GM12878 (cell line): Measurements from ENCODE around the gene FBXO42. TPM values are rescaled to one million over a fixed set of nuclear protein-coding genes. Genes with fewer than 3 reads are reported as not detected.

Source experiments
- ATAC-seq: fragments of 200-7000 bp; cut with Tn5 transposase; 3 replicates; pipeline ENCODE4 v1.9.1; 2020; ENCODE audit warnings: mild to moderate bottlenecking, moderate library complexity
- BruUV-seq: library from RNA; stranded (reverse); fragments of 400-500 nt; replicated peaks from 2 replicates; lab custom pipeline; 2021; lab: Mats Ljungman, UMichigan
- CTCF ChIA-PET: fragments of 300-600 bp; sonication (Branson Sonifier 250); formaldehyde crosslinking; extraction: SDS; loops from one replicate; lab custom pipeline; 2021; ENCODE audit warnings: inconsistent platforms; lab: Yijun Ruan, JAX
- POLR2A ChIA-PET: fragments of 350-600 bp; formaldehyde crosslinking; extraction: SDS; loops from one replicate; lab custom pipeline; 2021; ENCODE audit warnings: inconsistent platforms; lab: Charles Lee
- RAD21 ChIA-PET: fragments of 300-600 bp; sonication (Branson Sonifier 250); formaldehyde crosslinking; loops from one replicate; lab custom pipeline; 2023; ENCODE audit warnings: antibody characterized with exemption; ENCODE audit not compliant: unreplicated experiment; lab: Charles Lee
- SMC1A ChIA-PET: fragments of 300-600 bp; sonication (Branson Sonifier 250); formaldehyde crosslinking; loops from one replicate; lab custom pipeline; 2023; ENCODE audit not compliant: unreplicated experiment, uncharacterized antibody; lab: Charles Lee
- DNase-seq: peaks from one replicate; pipeline ENCODE4 v3.0.0-alpha.2; 2011; ENCODE audit warnings: low read depth, low spot score
- FAIRE-seq: peaks from 3 replicates; lab custom pipeline; 2011; peaks lifted over from hg19 to GRCh38; lab: Jason Lieb, UNC
- H2AFZ ChIP-seq: 2 replicates; pipeline ENCODE4 v1.6.0; 2011; ENCODE audit warnings: low read depth, low read length, control low read depth; ENCODE audit not compliant: control insufficient read depth
- H3K27ac ChIP-seq: 2 replicates; pipeline ENCODE4 v1.5.1; 2011; ENCODE audit warnings: control low read depth; ENCODE audit not compliant: control insufficient read depth, insufficient read depth
- H3K27me3 ChIP-seq, 2 experiments: replicated peaks in 1 of 2; 2 replicates each; pipeline versions ENCODE4 v1.6.0 to v1.6.1; 2011; ENCODE audit warnings: low read length in 1 of 2; ENCODE audit not compliant: control insufficient read depth in 2 of 2, insufficient read depth in 2 of 2
- H3K36me3 ChIP-seq, 2 experiments: 2 replicates each; pipeline ENCODE4 v1.5.1; 2011; ENCODE audit warnings: low read length in 1 of 2; ENCODE audit not compliant: control insufficient read depth in 2 of 2, insufficient read depth in 2 of 2
- H3K4me1 ChIP-seq: 2 replicates; pipeline ENCODE4 v1.6.1; 2011; ENCODE audit warnings: mild to moderate bottlenecking, low read length, moderate library complexity, mixed read lengths; ENCODE audit not compliant: control insufficient read depth, insufficient read depth
- H3K4me2 ChIP-seq: 2 replicates; pipeline ENCODE4 v1.6.0; 2011; ENCODE audit warnings: control low read depth; ENCODE audit not compliant: control insufficient read depth, insufficient read depth
- H3K4me3 ChIP-seq: fragments of 200-600 bp; sonication (generic); 2 replicates; pipeline ENCODE4 v1.5.1; 2016
- H3K79me2 ChIP-seq: 2 replicates; pipeline ENCODE4 v1.6.0; 2011; ENCODE audit warnings: low read length; ENCODE audit not compliant: control insufficient read depth, insufficient read depth
- H3K9ac ChIP-seq: 2 replicates; pipeline ENCODE4 v1.8.0; 2011; ENCODE audit warnings: low read length, control low read depth, mixed read lengths; ENCODE audit not compliant: control insufficient read depth, insufficient read depth
- H3K9me3 ChIP-seq: replicated peaks from 3 replicates; pipeline ENCODE4 v1.5.1; 2011; ENCODE audit warnings: mild to moderate bottlenecking, low read length; ENCODE audit not compliant: control insufficient read depth, insufficient read depth
- H4K20me1 ChIP-seq: 2 replicates; pipeline ENCODE4 v1.6.0; 2011; ENCODE audit not compliant: control insufficient read depth, insufficient read depth
- EED ChIP-seq: sonication (generic); IDR thresholded peaks from 2 replicates; pipeline ENCODE4 v1.6.1; 2016; ENCODE audit warnings: antibody characterized with exemption, low read depth
- HDAC2 ChIP-seq: fragments of 200-600 bp; sonication (generic); IDR thresholded peaks from 2 replicates; pipeline ENCODE4 v1.6.1; 2017
- HDAC6 ChIP-seq: fragments of 200-600 bp; sonication (generic); IDR thresholded peaks from one replicate; pipeline ENCODE4 v1.8.0; 2017; ENCODE audit warnings: antibody characterized with exemption; ENCODE audit not compliant: unreplicated experiment
- IKZF1 ChIP-seq: fragments of 450-650 bp; conservative IDR thresholded peaks from 2 replicates; pipeline ENCODE4 v1.6.1; 2017; ENCODE audit warnings: antibody characterized with exemption, mild to moderate bottlenecking
- KLF5 ChIP-seq: fragments of 450-650 bp; IDR thresholded peaks from 2 replicates; pipeline ENCODE4 v1.6.1; 2014; ENCODE audit warnings: mild to moderate bottlenecking; ENCODE audit not compliant: partially characterized antibody
- LARP7 ChIP-seq: fragments of 450-650 bp; IDR thresholded peaks from 2 replicates; pipeline ENCODE4 v1.6.1; 2017; ENCODE audit warnings: mild to moderate bottlenecking
- NKRF ChIP-seq: fragments of 450-650 bp; conservative IDR thresholded peaks from 2 replicates; pipeline ENCODE4 v1.6.1; 2017; ENCODE audit warnings: mild to moderate bottlenecking, moderate library complexity
- NR2C2 ChIP-seq: IDR thresholded peaks from 2 replicates; pipeline ENCODE4 v1.6.1; 2011; ENCODE audit warnings: borderline replicate concordance, low read depth; ENCODE audit not compliant: control insufficient read depth, insufficient read length
- RAD51 ChIP-seq: fragments of 450-650 bp; IDR thresholded peaks from 2 replicates; pipeline ENCODE4 v1.6.1; 2016; ENCODE audit warnings: moderate library complexity, mild to moderate bottlenecking, inconsistent platforms
- SRF ChIP-seq, 2 experiments: IDR thresholded peaks; 2 replicates each; pipeline ENCODE4 v1.6.1; 2011; ENCODE audit warnings: low read depth in 2 of 2, low read length in 2 of 2, mild to moderate bottlenecking in 1 of 2, moderate library complexity in 1 of 2
- STAT3 ChIP-seq: IDR thresholded peaks from 2 replicates; pipeline ENCODE4 v1.6.1; 2011; ENCODE audit warnings: low read depth, low read length, improper control_type of control experiment
- TBL1XR1 ChIP-seq: IDR thresholded peaks from 2 replicates; pipeline ENCODE4 v1.6.1; 2012; ENCODE audit warnings: low read depth, low read length, improper control_type of control experiment
- YY1 ChIP-seq: IDR thresholded peaks from 2 replicates; pipeline ENCODE4 v1.6.1; 2011; ENCODE audit warnings: low read depth, mild to moderate bottlenecking, low read length
- ZBTB11 ChIP-seq: fragments of 450-650 bp; formaldehyde crosslinking; IDR thresholded peaks from 2 replicates; pipeline ENCODE4 v1.5.0; 2022; ENCODE audit warnings: mild to moderate bottlenecking, missing genetic modification characterization
- ZNF207 ChIP-seq: fragments of 450-650 bp; IDR thresholded peaks from 2 replicates; pipeline ENCODE4 v1.6.1; 2014; ENCODE audit warnings: antibody characterized with exemption, mild to moderate bottlenecking, borderline replicate concordance
- ZNF24 ChIP-seq: fragments of 450-650 bp; IDR thresholded peaks from 2 replicates; pipeline ENCODE4 v1.6.1; 2017; ENCODE audit warnings: antibody characterized with exemption, mild to moderate bottlenecking
- ZNF622 ChIP-seq: fragments of 450-650 bp; IDR thresholded peaks from 2 replicates; pipeline ENCODE4 v1.6.1; 2017; ENCODE audit warnings: mild to moderate bottlenecking, inconsistent platforms
- WGBS: methylation state at CpG from one replicate; pipeline ENCODE4 v1.1.6; 2016; ENCODE audit warnings: low lambda C conversion rate; ENCODE audit not compliant: insufficient replicate concordance, insufficient coverage; ENCODE audit errors: missing lambda C conversion rate; 5-methylcytosine and 5-hydroxymethylcytosine counted together
- in situ Hi-C: fragments of 300-500 bp; cut with MboI; formaldehyde crosslinking; loops from 9 replicates; pipeline ENCODE4 v1.14.3; 2018; ENCODE audit warnings: mixed read lengths
- intact Hi-C: fragments of 100-400 bp; cut with micrococcal nuclease; formaldehyde crosslinking; loops from one replicate; pipeline ENCODE4 v1.14.2; 2022; ENCODE audit not compliant: unreplicated experiment
- polyA plus RNA-seq, 11 experiments: library from polyadenylated mRNA; depleted of rRNA in 4 of 11; unstranded in 6 of 11; stranded (reverse) in 5 of 11; fragments of >200 nt; fragmentation: Nextera tagmentation in 4 of 11; fragmentation: Illumina TruSeq in 1 of 11; extraction: Ambion mirVana in 4 of 11; extraction: Trizol in 1 of 11; gene quantifications; 1 replicate in 1 of 11; 2 replicates in 10 of 11; pipeline versions ENCODE4 v1.2.1 to v1.2.3, GENCODE V29; 2011 to 2016; ENCODE audit warnings: inconsistent platforms in 2 of 11, missing spikeins in 2 of 11, low read depth in 1 of 11
- total RNA-seq, 4 experiments: library from RNA; depleted of rRNA in 3 of 4; stranded (reverse); fragments of >200 nt in 3 of 4; fragmentation: Illumina TruSeq in 1 of 4; extraction: Trizol in 1 of 4; gene quantifications; 2 replicates each; pipeline versions ENCODE4 v1.2.1 to v1.2.3, GENCODE V29; 2013 to 2021
- TF ChIP-seq, protein P1 (sequence below): fragments of 450-650 bp; IDR thresholded peaks from 2 replicates; pipeline ENCODE4 v1.6.1; 2017; ENCODE audit warnings: borderline replicate concordance

Gene FBXO42
- total and polyA plus RNA-seq, 10 of the 15 experiments (the other 5 are each of a cell fraction or from before 2014, with no cell fraction given): 6.1 to 23.8 (median 15.2) TPM

- TF ChIP-seq NKRF (no peak), ZNF622 (no peak), YY1 (no peak), HDAC6 (no peak), IKZF1 (no peak), RAD51 (no peak)
- TF ChIP-seq, all 136 proteins: peak for 0
Observed at GRCh38 chr1:16204216-16204615, 148.1 kb downstream of the FBXO42 start (continued).

DNA sequence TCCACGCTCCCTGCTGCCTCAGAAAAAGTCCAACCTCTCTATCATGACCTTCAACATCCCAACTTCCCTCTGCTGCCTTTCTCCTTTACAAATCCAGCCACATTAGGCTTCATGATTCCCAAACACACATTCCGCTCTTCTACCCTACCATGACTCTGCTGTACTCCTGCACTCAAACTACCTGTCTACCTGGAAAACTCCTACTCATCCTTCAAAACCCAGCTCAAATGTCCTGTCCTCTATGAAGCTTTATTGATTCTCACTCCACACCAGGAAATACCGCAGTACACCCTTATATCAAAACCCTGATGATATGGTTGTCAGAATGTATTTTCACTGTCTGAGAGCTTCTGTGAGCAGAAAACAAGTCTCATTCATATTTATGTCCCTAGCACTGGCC lies 148.7 kb downstream of the FBXO42 start:
- in situ Hi-C loops (no loop called here), intact Hi-C loops (no loop called here)
- DNase-seq (no peak), ATAC-seq (no peak), FAIRE-seq (no peak)
- ChIA-PET POLR2A (interaction anchor here (1.9 kb wide), 1 partner anchor 14 kb away, joined by 4 read pairs; no protein-coding TSS in a partner anchor), RAD21 (no interaction called here), SMC1A (interaction anchor here (0.5 to 0.6 kb wide), 2 partner anchors 17 to 90 kb away, joined by 3 read pairs; no protein-coding TSS in a partner anchor), CTCF (interaction anchor here (1.2 to 3.4 kb wide), 6 partner anchors 9 to 160 kb away, joined by 3 to 18 read pairs (median 4); partner anchors contain the start of gene ARHGEF19)
- Histone ChIP-seq H3K79me2 (no peaks in the 10 kb centered on the region), H3K36me3 (no peaks in the 10 kb centered on the region), H3K9me3 (no peaks in the 10 kb centered on the region), H3K27ac (no peak overlapping the region), H3K4me2 (no peak overlapping the region), H3K4me1 (peaks cover 4% of the 10 kb centered on the region; the same call in 1 of the 2 replicates), H2AFZ (no peak overlapping the region), H3K4me3 (no peak overlapping the region), H3K27me3 (no peaks in the 10 kb centered on the region), H3K9ac (no peak overlapping the region), H4K20me1 (no peaks in the 10 kb centered on the region)
- 72% methylated on average over 3 of the region's 3 CpGs for WGBS
- TSS peak; percentile 48 for BruUV-seq
- TF ChIP-seq HDAC2 (no peak), KLF5 (no peak), ZNF24 (no peak), ZBTB11 (CRISPR knock-in tag) (no peak), TBL1XR1 (no peak), STAT3 (no peak), EED (no peak), ZNF207 (no peak), SRF (IDR thresholded peaks at IDR 0.05; ENCODE audit: low read depth in 2 of 2, low read length in 2 of 2) (no peak), LARP7 (no peak), NR2C2 (no peak)
- TF ChIP-seq, protein P1, sequence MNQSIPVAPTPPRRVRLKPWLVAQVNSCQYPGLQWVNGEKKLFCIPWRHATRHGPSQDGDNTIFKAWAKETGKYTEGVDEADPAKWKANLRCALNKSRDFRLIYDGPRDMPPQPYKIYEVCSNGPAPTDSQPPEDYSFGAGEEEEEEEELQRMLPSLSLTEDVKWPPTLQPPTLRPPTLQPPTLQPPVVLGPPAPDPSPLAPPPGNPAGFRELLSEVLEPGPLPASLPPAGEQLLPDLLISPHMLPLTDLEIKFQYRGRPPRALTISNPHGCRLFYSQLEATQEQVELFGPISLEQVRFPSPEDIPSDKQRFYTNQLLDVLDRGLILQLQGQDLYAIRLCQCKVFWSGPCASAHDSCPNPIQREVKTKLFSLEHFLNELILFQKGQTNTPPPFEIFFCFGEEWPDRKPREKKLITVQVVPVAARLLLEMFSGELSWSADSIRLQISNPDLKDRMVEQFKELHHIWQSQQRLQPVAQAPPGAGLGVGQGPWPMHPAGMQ: no peak
